IMR-90 (cell line): ENCODE data around the gene RAD51B.

ENCODE experiments used
- CTCF ChIP-seq: conservative IDR thresholded peaks from 2 replicates; pipeline ENCODE4 v1.5.1; 2012; ENCODE audit warnings: mild to moderate bottlenecking, low read depth, low read length, improper control_type of control experiment
- ELK1 ChIP-seq: fragments of 150-350 bp; IDR thresholded peaks from 2 replicates; pipeline ENCODE4 v1.6.1; 2016; ENCODE audit warnings: low read depth, mild to moderate bottlenecking, low read length, moderate library complexity, borderline replicate concordance
- POLR2A ChIP-seq: IDR thresholded peaks from 2 replicates; pipeline ENCODE4 v1.6.1; 2012; ENCODE audit warnings: mild to moderate bottlenecking, low read depth, low read length

- TF ChIP-seq POLR2A (no peak), CTCF (no peak), ELK1 (no peak)
These were observed 690.9 kb downstream of the RAD51B start for GRCh38 chr14:68510201-68511128.
